HG02938 (cell line): ENCODE measurements around the gene LTV1.
"Not testable (repeated sequence)": the region's sequence is repeated elsewhere in the genome, so short reads cannot be mapped to it uniquely, and the experiment has no call there.

Experiments used
- ATAC-seq: cut with Tn5 transposase; IDR thresholded peaks from one replicate; pipeline ENCODE4 v1.9.1; 2021; ENCODE audit warnings: mild to moderate bottlenecking, moderate library complexity; ENCODE audit not compliant: unreplicated experiment

LTV1 gene

DNA sequence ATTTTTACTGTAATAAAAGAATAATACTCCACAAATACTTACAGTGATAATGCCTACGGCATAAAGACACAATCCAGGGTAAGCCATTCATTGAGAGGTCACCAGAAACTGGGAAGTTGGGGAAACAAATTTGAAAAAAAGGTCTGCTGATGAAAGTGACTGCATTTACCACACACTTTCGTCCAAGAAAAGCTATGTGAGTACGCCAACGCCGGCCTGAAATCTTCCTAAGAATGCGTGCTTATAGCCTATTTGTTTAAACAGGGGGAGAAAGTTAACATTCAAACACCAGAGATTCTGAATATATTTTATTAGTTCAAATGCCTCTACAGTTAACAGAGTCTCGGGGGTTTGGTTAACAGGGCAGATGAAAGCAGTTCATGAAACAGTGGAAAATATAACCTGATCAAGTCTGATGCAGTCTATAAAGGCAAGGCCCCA, 657 bp upstream of the LTV1 start:
- peak; percentile 31 for ATAC-seq

DNA sequence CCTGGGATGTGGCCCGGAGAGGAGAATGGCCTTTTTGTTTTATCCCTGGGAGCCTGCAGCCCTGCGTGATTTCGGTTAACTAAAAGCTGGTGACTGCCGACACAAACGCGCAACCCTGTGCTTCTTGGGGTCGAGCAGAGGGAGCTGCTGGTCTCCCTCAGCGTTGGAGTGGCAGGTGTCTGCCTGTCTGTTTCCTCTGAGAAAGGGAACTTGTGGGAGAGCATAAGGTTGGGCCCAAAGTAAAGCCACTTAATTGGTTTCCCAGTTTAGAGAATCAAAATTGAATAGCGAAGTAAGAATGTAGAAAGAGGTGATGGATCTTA, 500 bp downstream of the LTV1 start:
- ATAC-seq, result peak; percentile 15

DNA sequence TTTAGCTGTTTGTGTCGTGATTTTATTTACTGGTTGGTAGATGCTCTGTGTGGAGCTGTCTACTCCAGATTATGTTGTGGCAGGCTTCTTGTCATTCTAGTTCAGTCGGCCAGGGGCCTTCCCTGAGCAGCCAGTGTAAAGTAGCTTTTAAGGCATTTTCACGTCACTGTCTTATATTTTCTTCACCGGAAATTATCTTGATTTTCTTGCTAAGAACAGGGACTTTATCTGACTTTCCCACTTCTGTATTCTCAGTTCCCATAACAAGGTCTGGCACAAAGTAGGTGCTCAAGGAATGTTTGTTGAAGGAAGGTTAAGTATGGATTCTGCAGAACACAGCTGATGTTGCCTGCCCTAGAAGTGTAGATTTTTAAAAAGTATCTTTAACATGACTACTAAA, 868 bp downstream of the LTV1 start:
- no peak for ATAC-seq

DNA sequence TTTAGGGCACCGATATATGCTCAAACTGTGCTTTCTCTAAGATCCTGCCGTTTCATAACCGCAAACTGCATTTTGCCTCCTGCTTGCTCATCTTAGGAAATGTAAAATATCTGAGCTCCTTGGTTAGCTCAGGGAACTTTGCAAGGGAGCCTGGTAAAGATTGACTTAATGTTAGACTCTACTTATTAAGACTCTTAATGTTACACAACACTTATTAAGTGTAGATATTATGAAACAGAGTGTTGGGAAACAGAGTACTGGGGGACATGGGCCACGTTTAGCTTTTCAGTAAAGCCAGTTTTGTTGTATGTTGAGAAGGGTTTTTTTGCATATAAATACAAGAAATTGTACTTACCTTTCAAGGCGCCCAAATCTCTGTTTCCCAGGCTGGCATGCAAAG, 1.9 kb downstream of the LTV1 start:
- ATAC-seq, result no peak

DNA sequence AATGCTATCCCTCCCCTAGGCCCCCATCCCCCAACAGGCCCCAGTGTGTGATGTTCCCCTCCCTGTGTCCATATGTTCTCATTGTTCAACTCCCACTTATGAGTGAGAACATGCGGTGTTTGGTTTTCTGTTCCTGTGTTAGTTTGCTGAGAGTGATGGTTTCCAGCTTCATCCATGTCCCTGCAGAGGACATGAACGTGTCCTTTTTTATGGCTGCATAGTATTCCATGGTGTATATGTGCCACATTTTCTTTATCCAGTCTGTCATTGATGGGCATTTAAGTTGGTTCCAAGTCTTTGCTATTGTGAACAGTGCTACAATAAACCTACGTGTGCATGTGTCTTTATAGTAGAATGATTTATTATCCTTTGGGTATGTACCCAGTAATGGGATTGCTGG, 8.6 kb downstream of the LTV1 start:
- not testable (repeated sequence) for ATAC-seq

DNA sequence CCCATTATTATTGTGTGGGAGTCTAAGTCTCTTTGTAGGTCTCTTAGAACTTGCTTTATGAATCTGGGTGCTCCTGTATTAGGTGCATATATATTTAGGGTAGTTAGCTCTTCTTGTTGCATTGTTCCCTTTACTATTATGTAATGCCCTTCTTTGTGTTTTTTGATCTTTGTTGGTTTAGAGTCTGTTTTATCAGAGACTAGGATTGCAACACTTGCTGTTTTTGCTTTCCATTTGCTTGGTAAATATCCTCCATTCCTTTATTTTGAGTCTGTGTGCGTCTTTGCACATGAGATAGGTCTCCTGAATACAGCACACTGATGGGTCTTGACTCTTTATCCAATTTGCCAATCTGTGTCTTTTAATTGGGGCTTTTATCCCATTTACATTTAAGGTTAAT, 11.9 kb downstream of the LTV1 start:
- not testable (repeated sequence) for ATAC-seq

- not testable (repeated sequence) for ATAC-seq
These were observed 13.6 kb downstream of the LTV1 start for GRCh38 chr6:143856762-143857161.

GRCh38 chr6:143857651-143858050, 14.5 kb downstream of the LTV1 start:
- no peak for ATAC-seq

GRCh38 chr6:143859891-143860660, 16.9 kb downstream of the LTV1 start:
- no peak for ATAC-seq

- ATAC-seq, result no peak
These were observed 20.6 kb downstream of the LTV1 start for GRCh38 chr6:143863771-143864170.

DNA sequence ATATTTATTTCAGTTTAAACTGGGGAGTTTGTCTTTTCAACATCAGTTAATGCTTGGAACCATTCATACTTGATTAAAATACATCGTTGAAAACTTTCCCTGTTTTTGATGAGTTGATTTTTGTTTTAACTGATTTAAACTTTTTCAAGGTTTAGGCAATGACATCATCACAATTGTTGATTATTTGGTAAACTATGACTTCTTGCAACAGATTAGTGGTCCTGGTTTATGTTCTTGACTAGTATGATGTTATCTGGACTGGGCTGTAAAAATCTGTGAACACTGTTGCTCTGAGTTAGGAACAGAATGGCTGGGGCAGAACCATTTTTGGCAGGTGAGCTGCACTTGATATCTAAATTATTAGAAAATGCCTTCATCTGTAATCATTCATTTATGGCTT, 21.1 kb downstream of the LTV1 start, which contains the start of gene ZC2HC1B:
ZC2HC1B (plus strand) TSS at position 241 of the 400 bp plus-strand sequence; CDS start at position 307, 66 bp downstream.
- ATAC-seq, result no peak

GRCh38 chr6:143867236-143867635, 24.1 kb downstream of the LTV1 start:
- no peak for ATAC-seq

DNA sequence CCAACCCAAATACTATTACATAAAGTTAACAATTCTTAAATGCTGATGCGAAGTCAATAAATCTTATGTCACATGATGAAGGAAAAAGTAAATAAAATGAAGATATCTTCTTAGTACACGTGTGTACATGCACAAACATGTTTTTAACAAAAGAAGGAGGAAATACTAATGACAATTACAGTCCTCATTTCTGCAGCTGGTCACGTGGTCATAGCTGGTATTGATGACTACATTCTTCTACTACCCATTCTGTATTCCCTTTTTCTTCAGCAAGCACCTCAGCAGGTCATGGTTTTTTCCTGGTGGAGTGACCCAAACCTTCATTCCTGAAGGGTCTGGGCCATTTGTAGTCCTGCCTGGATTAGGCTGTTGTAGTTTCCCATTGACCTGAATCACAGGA, 25.7 kb downstream of the LTV1 start:
- ATAC-seq, result not testable (repeated sequence)

DNA sequence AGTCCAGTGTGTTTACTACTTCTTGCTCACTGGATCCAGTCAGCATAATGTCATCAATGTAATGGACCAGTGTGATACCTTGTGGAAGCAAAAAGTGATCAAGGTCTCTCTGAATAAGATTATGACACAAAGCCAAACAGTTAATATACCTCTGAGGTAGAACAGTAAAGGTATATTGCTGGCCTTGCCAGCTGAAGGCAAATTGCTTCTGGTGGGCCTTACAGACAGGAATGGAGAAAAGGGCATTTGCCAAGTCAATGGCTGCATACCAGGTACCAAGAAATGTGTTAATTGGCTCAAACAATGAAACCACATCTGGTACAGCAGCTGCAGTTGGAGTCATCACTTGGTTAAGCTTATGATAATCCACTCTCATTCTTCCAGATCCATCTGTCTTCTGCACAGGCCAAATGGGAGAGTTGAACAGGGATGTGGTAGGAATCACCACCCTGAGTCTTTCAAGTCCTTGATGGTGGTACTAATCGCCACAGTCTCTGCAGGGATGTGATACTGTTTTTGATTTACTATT, 28.1 kb downstream of the LTV1 start:
- ATAC-seq, result not testable (repeated sequence)

DNA sequence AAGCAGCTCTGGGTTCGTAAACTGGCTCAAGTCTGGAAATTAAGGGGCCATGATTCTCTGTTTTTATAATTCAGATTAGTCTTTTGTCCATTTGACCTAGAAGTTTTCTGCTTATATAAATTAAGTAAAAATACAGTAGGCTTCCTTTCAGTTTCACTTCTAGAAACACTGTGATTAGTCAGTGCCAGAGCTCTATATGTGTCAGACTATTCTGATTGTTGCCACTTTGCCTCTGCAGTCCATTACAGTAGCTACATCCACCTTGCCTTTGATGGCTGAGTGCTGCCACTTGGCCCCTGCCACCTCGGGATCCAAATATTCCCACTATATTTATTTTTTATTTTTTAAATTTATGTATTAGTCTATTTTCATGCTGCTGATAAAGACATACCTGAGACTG, 29.1 kb downstream of the LTV1 start:
- peak; percentile 94 for ATAC-seq

- not testable (repeated sequence) for ATAC-seq
These were observed 30.5 kb downstream of the LTV1 start for GRCh38 chr6:143873600-143873999.

DNA sequence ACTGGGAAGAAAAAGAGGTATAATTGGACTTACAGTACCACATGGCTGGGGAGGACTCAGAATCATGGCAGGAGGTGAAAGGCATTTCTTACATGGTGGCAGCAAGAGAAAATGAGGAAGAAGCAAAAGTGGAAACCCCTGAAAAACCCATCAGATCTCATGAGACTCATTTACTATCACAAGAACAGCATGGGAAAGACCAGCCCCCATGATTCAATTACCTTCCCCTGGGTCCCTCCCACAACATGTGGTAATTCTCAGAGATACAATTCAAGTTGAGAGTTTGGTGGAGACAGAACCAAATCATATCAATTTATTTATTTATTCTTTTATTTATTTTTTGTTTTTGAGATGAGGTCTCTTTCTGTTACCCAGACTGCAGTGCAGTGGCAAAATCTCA, 31.4 kb downstream of the LTV1 start:
- ATAC-seq, result not testable (repeated sequence)

GRCh38 chr6:143877584-143878271, 34.6 kb downstream of the LTV1 start:
- no peak for ATAC-seq

- ATAC-seq, result no peak
These were observed 35.2 kb downstream of the LTV1 start for GRCh38 chr6:143878272-143878760.

- no peak for ATAC-seq
These were observed 37.3 kb downstream of the LTV1 start for GRCh38 chr6:143880412-143880811.

GRCh38 chr6:143882401-143882930, 39.3 kb downstream of the LTV1 start:
- ATAC-seq, result no peak
